GM19452 (cell line): ENCODE results near the gene CDS2.

Experiments
- ATAC-seq: cut with Tn5 transposase; IDR thresholded peaks from one replicate; pipeline ENCODE4 v1.9.1; 2021; ENCODE audit not compliant: unreplicated experiment

The CDS2 gene

GRCh38 chr20:5207138-5207537 lies 80.3 kb downstream of the CDS2 start:
- ATAC-seq = no peak

DNA sequence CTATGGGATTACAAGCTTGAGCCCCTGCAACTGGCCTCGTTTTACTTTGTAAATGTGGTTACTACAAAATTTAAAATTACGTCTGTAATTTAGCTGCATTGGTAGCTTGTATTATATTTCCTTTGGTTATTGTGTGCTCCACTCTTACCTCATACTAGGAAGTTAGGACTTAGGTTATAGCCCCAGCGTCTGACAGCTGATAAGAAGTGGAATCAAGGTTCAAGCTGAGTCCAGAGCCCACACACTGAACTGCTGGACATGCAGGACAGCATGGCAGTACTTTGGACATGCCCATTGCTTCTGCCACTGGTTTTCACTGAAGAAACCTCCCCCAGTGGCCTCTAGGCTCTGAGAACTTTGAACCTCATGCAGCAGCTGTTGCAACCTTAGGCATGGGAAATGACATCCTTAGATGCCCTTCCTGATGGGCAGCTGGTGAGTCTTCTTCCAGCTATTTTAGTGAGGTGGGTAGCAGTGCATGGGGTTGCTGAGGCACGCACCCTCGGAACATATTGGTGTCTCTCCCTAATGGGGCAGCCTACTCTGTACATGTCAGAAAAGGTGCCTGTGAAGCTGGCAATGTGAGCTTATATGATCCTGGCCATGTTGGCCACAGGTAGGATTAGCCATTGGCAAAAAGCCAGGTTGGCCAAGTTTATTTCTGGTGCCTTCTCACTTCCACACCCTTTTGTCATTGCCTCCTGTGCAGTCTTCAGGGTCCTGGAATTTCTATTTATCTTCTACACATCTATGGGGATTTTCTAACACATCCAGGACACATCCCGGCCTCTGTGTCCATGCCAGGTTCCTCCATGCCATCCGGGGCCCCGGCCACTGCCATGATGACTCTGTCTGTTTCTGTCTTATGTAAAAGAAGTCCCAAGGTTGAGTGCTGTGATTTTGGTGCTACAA lies 85.3 kb downstream of the CDS2 start:
- no peak for ATAC-seq

DNA sequence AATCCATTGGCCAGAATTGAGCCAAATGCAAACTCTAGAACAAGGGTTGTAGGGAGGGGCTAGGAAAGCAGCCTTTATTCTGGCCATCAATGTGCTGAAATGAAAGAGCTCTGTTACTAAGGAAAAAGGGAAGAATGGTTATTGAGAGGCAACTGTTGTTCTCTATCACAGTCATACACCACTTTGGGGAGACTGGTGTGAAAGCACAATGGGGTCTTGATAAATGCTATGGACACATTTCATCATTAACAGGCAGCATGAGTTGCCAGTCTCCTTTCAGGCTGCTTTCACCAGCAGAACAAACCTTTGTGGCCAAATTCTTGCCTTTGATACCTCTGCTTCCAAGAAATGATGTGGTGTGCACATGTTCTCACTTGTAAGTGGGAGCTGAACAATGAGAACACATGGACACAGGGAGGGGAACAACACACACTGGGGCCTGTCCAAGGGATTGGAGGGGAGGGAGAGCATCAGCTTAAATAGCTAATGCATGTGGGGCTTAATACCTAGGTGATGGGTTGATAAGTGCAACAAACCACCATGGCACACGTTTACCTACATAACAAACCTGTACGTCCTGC lies 86.2 kb downstream of the CDS2 start:
- ATAC-seq = no peak

- ATAC-seq = no peak
Observed at GRCh38 chr20:5214826-5215225, 88.0 kb downstream of the CDS2 start.

- no peak for ATAC-seq
Observed at GRCh38 chr20:5215672-5216304, 89.0 kb downstream of the CDS2 start.

- ATAC-seq = no peak
Observed at GRCh38 chr20:5216663-5217062, 89.9 kb downstream of the CDS2 start.

- ATAC-seq = no peak
Observed at GRCh38 chr20:5217616-5218015, 90.8 kb downstream of the CDS2 start.

GRCh38 chr20:5220321-5221060 lies 93.7 kb downstream of the CDS2 start:
- no peak for ATAC-seq

DNA sequence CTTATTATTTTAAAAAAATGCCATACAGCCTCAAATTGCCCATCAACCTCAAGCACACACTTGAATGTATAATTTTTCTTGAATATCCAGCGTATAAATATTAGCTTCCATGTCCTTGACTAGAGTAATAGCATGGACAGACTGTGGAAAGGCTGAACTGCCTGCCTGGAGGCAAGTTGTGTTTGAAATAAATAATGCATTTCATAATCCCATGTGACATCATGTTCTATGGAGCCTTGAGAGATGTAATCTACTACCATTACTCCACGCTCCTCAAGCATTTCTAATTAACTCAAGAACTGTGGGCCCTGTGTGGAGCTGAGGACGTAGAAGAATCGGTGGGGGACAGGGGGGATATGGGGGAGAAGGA lies 94.2 kb downstream of the CDS2 start:
- ATAC-seq = no peak

GRCh38 chr20:5222919-5223634 lies 96.3 kb downstream of the CDS2 start:
- ATAC-seq = no peak

GRCh38 chr20:5230544-5230943 lies 103.7 kb downstream of the CDS2 start:
- no peak for ATAC-seq

- no peak for ATAC-seq
Observed at GRCh38 chr20:5234158-5234557, 107.3 kb downstream of the CDS2 start.

DNA sequence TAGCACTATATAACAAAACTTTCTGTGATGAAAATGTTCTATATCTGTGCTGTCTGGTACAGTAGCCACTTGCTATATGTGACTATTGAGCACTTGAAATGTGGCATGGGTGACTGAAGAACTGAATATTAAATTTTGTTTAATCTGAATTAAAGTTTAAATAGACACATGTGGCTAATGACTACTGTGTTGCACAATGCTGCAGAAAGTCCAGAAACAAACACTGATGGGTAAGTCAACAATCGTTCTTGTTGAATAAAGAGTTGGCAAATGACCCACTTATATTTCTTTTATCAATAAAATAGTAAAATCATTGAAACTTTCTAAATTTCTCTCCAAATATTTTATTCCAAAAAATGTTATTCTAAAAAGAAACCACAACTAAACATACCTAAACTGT lies 108.2 kb downstream of the CDS2 start:
- no peak for ATAC-seq
